ENCODE data around the gene CEACAM4.

Gene CEACAM4

DNA sequence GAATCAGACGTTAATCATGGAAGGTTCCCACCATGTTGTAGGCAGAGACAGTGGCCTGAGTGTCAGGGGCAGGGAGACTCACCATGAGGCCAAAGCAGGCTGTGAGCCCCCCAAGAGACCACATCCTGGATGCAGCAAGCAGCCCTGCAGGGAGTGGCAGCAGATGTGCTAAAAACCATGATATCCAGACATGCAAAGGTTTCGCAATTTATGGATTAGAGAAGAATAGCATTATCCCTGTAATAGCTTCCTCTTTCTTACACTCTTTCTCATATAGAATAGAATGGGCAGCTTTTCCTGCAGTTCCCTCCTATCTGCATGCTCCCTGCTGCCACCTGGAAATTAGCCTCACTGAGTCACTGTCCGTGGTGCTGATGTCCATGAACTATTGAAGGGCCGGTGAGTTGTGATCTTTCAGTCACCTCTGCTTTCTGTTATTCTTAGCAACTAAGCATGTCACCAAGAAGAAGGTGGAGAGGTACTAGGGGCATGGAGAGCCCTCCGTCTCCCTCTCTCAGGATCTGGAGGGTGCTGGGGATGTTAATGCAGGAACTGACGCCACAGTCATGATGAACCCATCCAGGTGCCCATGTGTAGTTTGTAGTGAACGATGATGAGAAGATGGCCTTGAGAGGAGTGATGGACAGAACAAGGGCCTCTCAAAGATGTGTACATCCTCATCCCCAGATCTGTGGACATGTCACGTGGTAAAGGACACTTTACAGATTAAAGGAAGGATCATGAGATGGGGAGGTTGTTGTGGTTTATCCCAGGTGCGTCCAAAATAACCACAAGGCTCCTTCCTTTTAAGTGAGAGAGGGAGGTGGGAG lies 9.9 kb downstream of the CEACAM4 start:
- no peak for DNase-seq (ENCODE audit: low spot score)

DNA sequence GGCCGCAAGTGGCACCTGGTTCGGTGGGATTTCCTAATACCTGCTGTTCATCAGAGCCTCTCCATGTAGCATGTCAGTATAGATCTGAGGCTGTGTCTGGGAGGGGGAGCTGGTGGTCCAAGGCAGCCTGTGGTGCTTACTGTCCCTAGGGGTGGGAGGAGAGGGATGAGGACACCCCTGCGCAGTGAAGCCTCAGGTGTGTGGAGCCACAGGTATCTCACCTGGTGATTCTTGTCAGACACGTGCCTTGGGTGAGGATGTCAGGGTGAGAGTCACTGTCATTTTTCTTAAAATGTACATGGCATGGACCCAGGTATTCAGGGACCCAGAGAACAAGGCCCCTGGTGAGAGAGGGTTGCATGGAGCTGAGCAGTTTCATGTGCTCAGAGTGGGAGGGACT lies 11.7 kb downstream of the CEACAM4 start:
- DNase-seq (ENCODE audit: low spot score): no peak

DNA sequence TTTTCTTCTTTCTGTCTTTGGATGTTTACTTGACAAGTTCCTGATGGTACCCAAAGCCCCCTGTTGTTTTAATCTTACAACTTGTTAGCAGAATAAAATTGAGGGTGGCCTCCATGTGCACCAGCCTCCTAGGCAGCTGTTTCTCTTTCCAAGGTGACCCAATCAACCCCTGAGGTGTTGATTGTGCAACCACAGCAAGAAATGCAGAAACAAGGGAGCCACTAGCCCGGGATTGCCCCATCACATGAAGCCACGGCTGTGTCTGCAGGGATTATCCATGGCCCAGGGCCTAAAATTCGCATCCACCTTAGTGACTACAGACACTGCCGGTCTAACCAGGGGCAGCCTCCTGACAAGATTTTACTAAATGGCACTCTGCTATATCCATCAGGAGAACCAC lies 14.4 kb downstream of the CEACAM4 start:
- no peak for DNase-seq (ENCODE audit: low spot score)

DNA sequence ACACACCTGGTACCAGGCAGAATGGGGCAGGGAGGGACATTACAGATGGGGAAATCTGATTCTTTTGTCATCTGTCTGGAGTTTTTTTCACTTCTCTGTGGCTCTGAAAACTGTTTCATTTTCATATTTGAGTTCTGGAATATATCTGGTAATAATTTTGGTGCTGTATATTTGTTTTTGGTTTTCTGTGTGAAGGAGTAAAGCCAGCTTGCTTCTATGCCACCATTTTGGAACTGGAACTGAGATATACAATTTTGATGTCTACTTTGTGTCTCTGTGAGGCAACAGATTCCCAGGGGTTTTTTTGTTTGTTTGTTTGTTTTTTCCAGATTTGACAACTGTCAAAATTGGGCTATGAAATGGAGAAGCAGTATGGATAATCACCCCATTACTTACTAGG lies 16.1 kb downstream of the CEACAM4 start:
- no peak for DNase-seq (ENCODE audit: low spot score)

DNA sequence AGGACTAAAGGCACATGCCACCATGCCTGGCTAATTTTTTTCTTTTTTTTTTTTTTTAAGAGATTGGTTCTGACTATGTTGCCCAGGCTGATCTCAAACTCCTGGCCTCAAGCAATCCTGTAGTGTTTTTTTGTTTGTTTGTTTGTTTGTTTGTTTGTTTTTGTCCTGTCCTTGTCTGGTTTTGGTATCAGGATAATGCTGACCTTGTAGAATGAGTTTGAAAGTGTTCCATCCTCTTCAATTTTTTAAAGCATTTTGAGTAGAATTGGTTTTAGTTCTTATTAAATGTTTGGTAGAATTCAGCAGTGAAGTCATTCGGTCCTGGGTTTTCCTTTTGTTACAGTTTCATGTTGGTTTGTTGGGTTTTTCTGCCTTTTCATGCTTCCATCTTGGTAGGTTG lies 19.2 kb downstream of the CEACAM4 start:
- DNase-seq (ENCODE audit: low spot score): no peak

DNA sequence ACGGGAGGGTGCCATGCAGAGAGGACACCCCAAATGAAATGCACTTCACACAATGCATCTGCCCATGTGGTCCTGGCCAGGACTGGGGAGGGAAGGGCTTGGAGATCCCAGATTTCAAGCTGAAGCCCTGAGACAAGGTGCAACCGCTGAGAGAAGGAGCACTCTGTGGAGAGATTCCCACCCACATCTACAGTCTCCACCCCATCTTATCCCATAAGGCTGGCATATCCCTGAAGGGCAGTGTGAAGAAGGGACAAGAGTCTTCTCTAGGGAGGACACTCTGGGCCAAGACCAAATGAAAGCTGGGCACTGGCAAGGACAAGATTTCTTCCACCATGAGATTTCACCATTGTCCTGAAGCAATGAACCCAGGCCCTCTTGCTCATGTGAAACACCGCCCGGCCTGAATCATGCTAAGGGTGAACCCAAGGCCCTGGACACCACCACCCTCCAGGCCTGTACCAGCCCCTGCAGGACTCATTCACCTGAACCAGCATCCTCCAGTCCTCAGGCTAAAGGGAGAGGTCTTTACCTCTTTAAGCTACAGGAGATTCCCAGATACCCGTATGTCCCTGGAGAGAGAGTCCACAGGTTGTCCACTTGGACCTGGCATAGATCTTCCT lies 20.5 kb downstream of the CEACAM4 start:
- no peak for DNase-seq (ENCODE audit: low spot score)

DNA sequence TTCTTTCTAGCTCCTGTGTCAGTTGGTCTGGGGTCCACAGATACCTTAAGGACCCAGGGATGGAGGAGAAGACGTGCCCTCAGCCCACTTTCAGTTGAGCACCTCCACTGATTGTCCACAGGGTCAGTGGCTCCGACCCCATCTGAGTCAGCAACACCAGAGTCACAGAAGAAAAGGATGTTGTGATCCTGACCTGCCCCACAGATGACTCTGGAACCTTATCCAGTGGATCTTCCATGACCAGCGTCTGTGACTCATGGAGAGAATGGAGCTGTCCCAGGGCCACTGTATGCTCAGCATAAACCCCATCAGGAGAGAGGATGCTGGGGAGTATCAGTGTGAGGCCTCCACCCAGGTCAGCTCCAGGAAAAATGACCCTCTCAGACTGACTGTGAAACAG lies 22.0 kb downstream of the CEACAM4 start:
- DNase-seq (ENCODE audit: low spot score): no peak

DNA sequence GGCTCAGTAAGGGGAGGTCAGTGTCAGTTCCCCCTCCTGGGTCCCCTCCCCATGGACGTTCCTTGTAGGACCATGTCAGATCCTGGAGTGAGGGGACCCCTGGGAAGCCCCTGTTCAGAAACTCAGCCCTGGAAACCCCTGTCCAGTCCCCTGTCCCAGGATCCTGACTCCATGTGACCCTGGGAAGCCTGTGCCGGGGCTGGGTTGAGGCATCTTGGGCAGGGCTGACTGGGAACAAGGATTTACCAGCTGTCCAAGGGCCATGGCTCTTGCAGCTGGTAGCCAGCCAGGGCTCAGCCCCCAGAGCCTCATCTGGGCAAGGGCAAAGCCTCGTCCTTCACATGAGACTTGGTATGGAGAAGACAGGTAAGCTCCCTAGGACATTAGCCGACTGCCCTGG lies 25.1 kb downstream of the CEACAM4 start:
- no peak for DNase-seq (ENCODE audit: low spot score)

DNA sequence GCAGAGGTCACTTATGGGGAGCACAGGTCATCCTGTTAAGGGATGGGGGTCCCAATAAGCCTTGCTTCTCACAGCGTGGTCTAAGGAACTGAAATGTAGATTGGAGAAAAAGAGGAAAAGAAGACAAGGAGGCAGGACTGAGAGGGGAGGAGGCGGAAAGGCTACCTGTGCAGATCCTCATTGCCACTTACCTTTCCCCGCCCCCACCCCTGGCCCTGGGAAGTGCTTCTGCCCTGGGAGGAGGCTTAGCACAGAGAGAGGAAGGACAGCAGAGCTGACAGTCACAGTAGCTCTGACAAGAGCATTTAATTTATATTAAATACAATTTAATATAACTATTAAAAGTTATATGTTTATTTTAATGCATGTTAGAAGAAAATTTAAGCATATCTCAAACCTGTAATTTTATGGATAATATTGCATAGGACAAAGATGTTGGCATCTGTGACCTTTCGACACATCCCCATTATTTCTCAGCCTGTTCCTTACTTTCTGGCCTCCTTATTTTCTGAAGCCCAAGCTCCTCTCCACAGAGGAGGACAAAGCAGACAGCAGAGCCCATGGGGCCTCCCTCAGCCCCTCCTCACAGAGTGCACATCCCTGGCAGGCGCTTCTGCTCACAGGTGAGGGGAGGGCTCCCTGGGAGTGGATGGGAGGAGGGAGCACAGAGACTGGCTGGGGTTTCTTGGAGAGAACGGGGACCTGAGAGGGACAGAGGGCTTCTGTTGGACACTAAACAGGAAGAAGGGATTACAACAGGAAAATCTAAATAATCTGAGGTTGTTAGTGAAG lies 27.5 kb downstream of the CEACAM4 start:
- no peak for DNase-seq (ENCODE audit: low spot score)

DNA sequence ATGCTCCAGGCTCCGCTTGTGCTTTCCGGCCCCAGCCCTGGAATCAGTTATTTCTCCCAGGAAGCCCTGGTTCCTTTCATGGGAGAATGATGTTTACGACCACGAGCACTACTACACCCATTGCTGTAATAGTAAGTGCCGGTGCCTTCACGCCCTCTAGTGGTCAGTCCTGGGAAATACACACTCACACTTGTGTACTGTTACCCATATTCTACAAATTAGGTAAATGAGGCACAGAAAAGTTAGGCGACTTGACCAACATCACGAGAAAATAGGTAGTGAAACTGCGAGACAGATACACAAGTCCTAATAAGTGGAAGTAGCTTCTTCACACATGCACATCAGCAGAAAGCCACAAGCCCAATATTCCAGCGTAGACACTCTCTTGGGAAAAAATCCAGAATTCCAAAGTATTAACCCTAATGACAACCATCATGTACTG lies 29.3 kb downstream of the CEACAM4 start:
- peak; percentile 82 for DNase-seq (ENCODE audit: low spot score)

DNA sequence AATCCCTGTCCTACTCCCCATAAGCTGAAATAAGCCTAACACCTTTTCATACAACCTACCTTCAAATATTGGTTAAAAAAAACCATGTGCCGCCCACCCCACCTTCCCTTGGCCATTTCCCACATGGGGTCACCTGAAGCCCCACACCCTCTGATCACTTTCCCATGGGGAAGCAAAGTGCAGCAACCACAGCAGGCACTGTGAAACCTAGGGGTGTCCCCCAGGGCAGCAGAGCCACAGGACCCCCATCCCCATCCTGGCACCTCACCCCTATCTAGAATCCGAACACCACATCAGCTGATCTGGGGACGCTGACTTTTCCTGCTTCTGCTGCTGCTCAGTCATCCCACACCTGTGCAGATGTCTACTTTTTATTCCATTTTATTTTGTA lies 31.0 kb downstream of the CEACAM4 start:
- DNase-seq (ENCODE audit: low spot score): no peak

DNA sequence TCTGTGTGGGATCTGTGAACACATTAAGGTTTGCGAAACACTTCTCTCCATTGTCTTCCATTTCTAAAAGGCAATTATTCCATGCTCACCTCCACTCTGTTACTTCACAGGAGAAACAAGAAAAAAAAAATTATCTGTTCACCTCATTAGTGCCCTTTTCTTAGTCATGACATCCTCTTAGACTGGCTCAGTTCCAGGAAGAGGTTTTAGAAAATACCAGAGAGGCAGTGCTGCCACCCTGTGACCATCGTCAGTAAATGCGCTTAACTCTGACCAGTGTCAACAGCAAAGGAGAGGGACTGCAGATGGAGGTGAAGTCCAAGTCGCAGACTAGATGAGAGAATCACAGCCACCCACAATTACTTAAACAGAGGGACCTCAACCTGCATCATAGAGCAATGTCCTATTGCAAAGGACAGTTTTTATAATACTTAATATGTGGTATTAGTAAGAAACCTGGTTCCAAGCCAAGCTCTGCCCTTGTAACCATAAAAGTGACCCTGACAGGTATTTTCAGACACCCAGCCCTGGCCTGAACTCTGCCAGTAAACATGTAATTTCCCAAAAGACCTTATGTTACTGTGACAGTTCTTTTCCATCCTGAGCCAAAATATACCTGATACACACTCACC lies 31.5 kb downstream of the CEACAM4 start:
- peak; percentile 64 for DNase-seq (ENCODE audit: low spot score)

DNA sequence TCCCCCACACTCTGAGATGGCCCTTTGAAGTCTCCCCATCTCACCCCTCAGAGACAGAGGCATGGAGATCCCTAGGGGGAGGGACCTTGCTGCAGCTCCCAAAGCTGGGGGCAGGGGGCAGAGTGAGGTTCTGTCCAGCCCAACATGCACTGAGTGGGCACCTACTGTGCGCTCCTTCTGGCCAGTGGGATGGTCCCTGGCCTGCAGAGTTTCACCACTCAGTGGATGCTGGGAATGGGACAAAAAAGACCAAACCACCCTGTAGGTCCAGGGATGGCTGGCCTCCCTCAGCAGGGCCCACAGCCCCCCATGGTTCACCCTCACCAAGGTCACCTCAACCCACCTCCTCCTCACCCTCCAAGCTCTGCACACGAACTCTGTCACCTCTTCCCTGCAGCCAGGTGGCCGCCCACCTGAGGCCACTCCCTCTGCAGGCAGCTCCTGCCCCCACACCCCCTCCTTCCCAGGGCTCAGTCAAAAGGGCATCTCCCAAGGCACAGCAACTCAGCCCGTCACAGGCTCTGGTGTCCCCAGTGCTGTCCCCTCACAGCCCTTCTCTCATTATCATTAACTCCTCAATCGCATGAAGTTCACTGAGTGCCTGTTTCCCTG lies 34.8 kb downstream of the CEACAM4 start:
- no peak for DNase-seq (ENCODE audit: low spot score)

DNA sequence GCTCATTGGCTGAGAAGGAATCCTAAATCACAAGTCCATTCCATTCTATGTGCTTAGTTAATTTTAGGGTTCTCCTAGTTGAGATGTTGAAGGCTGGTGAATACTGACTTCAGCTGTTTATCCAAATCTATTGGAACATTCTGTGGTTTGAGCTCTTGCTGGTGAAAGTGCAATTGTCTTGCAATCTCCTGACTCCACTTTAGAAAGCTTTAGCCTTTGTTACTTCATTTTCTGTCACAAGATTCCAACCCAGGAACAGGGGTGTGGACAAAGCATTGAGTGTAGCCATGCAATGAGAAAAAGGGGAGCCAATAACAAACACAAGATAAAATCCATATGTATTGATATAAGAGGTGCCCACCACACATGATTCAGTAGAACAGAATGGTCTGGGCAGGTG lies 35.9 kb downstream of the CEACAM4 start:
- DNase-seq (ENCODE audit: low spot score): no peak

DNA sequence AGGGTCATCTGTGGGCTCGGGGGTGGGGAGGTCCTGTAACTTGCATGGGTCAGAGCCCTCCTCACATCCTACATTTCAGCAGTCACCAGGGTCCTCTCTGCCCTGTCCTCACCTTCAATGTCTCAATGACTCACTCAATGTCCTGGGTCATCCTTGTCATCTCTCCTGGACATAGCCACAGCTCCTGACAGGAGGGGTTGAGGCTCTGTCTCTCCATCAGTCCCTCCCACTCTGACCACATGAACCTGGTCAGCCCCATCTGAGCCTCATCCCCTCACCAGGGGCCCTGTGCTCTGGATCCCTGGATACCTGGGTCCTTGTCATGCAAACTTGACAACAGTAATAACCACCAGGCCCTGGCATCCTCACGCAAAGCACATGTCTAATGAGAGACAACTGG lies 37.5 kb downstream of the CEACAM4 start:
- no peak for DNase-seq (ENCODE audit: low spot score)

DNA sequence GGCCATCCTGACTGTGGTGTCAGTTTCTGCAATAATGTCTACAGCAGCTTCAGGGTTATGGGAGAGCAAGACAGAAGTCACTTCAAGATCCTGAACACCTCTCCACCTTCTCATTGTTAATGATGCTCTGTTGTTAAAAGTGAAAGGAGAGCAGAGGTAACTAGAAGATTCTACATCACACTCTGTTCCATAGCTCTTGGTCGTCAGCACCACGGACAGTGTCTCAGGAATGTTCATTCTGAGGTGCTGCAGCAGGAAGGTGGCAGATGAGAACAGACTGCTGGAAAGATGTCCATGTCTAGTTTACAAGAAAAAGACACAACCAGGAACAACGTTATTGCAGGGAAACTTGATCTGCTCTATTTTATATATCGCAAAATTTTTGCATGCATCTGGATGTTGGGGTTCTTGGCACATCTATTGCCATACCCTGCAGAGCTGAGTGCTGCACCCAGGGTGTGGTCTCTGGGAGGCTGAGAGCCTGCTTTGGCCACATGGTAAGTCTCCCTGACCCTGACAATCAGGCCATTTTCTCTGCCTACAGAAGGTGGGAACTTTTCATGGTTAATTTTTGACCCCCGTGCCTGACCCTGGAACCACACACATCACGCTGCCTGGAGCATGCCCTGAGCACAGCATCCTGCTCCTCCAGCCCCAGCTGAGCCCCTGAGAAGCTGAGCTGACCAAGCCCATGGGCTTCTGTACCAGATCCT lies 38.2 kb downstream of the CEACAM4 start:
- peak; percentile 35 for DNase-seq (ENCODE audit: low spot score)

DNA sequence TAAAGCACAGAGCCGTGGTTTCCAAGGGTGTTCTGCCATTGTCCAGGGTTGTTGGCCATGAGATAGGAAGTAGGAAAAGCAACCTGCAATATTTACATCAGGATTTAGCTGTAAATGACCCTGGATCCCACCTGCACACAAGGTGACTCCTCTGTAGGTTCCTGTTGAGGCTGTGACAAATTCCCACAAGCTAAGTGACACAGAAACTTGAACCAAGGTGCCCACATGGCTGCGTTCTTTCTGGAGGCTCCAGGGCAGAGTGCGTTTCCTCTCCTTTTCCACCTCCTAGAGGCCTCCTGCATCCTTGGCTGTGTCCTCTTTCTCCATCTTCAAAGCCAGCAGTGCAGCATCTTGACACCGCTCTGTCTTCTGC lies 39.0 kb downstream of the CEACAM4 start:
- no peak for DNase-seq (ENCODE audit: low spot score)

DNA sequence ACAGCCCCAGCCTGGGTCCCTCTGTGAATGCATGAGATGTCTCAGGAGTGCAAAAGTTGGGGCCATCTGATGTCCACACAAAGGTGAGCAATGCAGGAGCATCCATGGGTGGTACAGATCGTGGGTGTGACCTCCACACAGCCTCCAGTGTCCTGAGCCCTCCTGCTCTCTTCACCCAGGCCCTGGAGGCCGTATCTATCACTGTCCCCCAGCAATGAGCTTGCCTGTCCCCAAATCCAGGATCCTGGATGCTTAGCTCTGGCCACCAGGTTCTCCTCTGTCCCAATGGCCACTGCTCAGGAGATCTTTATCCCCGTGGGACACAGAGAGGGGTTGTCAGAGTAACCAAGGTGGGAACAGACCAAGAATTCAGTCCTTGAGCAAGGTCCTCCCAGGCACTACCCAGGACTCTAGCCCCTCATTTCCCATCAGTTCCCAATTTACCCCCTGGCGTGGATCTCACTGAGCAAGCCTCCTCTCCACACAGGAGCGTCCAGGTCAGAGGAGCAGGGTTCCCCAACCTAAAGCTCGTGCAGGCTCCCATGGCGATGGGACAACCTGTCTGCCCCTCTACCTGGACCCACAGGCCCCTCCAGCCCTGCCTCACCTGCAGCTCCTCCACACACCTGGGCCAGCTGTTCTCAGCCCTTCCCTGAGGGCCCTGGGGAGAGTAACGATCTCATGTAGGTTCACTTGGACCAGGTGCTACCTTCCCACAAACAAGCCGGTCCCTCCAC lies 39.6 kb downstream of the CEACAM4 start:
- no peak for DNase-seq (ENCODE audit: low spot score)

DNA sequence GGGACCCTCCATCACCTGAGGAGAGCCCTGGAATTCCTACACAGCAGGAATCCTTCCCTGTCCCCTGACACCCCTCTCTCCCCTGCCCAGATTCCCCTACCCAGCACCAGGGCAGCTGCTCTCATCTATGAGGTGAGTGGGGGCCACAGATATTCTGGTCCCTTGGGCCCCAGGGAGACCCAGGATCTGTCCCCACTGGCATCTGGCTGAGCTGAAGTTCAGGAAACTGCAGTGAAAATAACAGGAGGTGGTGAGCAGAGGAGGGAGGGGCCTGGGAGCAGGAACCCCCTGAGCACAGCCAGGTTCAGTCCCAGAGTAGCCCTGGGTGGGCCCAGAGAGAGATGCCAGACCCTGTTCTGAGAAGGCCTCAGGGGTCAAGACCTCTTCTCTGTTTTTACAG lies 40.8 kb downstream of the CEACAM4 start:
- no peak for DNase-seq (ENCODE audit: low spot score)

DNA sequence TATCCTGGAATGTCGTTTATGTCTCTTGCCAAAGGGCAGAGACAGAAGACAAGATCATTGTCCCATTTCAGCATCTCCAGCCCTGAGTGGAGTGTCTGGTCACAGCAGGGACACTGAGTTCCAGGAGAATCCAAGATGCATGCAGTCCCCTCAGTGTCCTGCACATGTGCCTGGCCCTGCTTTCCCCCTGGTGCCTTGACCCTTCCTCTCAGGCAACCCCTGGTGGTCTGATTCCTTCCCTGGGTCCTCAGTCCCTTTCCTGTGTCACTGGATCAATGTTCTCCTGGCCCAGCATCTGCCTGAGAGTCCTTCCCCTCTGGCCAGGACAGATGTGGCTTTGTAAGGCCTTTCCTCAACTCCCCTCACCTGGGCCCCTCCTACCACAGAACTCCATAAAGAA lies 41.9 kb downstream of the CEACAM4 start:
- DNase-seq (ENCODE audit: low spot score): no peak
